NCI-H774 (cell line): ENCODE results near the gene CALHM1.
"Not testable (repeated sequence)": the region's sequence is repeated elsewhere in the genome, so short reads cannot be mapped to it uniquely, and the experiment has no call there.

ENCODE experiments used
- DNase-seq: peaks from one replicate; lab custom pipeline; 2025; lab: John Stamatoyannopoulos, UW

The CALHM1 gene

GRCh38 chr10:103429647-103430046 is 29.1 kb downstream of the CALHM1 start:
- no peak for DNase-seq

GRCh38 chr10:103428989-103429643 is 29.6 kb downstream of the CALHM1 start:
- DNase-seq = no peak

- DNase-seq = no peak
Measured at GRCh38 chr10:103427866-103428265, 30.8 kb downstream of the CALHM1 start.

GRCh38 chr10:103423748-103424147 is 35.0 kb downstream of the CALHM1 start:
- DNase-seq = no peak

GRCh38 chr10:103419101-103419500 is 39.6 kb downstream of the CALHM1 start:
- DNase-seq = no peak

- no peak for DNase-seq
Measured at GRCh38 chr10:103417601-103418000, 41.1 kb downstream of the CALHM1 start.

- DNase-seq = not testable (repeated sequence)
Measured at GRCh38 chr10:103417148-103417469, 41.6 kb downstream of the CALHM1 start.

GRCh38 chr10:103416436-103417147 is 42.1 kb downstream of the CALHM1 start:
- no peak for DNase-seq

- DNase-seq = no peak
Measured at GRCh38 chr10:103415581-103415980, 43.1 kb downstream of the CALHM1 start.

- DNase-seq = no peak
Measured at GRCh38 chr10:103413564-103413963, 45.1 kb downstream of the CALHM1 start.
